ENCODE data around the gene KANSL1. TPM values are rescaled to one million over a fixed set of nuclear protein-coding genes. Genes with fewer than 3 reads are reported as not detected.

KANSL1 gene
- polyA plus RNA-seq, 1 donor from 2014 or later = 65.0 TPM

DNA sequence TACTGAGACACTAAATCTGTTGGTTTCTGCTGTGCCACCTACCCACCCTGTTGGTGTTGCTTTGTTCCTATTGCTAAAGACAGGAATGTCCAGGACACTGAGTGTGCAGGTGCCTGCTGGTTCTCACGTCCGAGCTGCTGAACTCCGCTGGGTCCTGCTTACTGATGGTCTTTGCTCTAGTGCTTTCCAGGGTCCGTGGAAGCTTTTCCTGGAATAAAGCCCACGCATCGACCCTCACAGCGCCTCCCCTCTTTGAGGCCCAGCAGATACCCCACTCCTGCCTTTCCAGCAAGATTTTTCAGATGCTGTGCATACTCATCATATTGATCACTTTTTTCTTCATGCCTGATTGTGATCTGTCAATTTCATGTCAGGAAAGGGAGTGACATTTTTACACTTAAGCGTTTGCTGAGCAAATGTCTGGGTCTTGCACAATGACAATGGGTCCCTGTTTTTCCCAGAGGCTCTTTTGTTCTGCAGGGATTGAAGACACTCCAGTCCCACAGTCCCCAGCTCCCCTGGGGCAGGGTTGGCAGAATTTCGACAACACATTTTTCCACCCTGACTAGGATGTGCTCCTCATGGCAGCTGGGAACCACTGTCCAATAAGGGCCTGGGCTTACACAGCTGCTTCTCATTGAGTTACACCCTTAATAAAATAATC lies 179.6 kb downstream of the KANSL1 start:
- no peaks in the 10 kb centered on the region for H3F3A ChIP-seq (ENCODE audit: insufficient read depth, low read length, poor library complexity, severe bottlenecking)
- no peak overlapping the region for H3K9ac ChIP-seq (ENCODE audit: low read length)
- no peaks in the 10 kb centered on the region for H3K9me2 ChIP-seq (ENCODE audit: insufficient read depth, low read length)
- no peaks in the 10 kb centered on the region for H3K79me2 ChIP-seq (replicated peaks; ENCODE audit: insufficient read depth, low read length)
- H3K36me3 ChIP-seq (ENCODE audit: insufficient read depth, low read length) = no peaks in the 10 kb centered on the region
- no peak overlapping the region for H2AFZ ChIP-seq (ENCODE audit: low read depth, low read length)
- no peaks in the 10 kb centered on the region for H4K20me1 ChIP-seq (ENCODE audit: insufficient read depth)
- H3K27ac ChIP-seq (ENCODE audit: low read length) = no peak overlapping the region
- no peak overlapping the region for H3K4me3 ChIP-seq (ENCODE audit: low read length)
- H3K27me3 ChIP-seq (ENCODE audit: insufficient read depth, low read depth, low read length) = no peaks in the 10 kb centered on the region
- TF ChIP-seq MXI1 (conservative IDR thresholded peaks at IDR 0.05; ENCODE audit: poor library complexity, severe bottlenecking) (no peak), SMC3 (conservative IDR thresholded peaks at IDR 0.05; ENCODE audit: poor library complexity) (no peak)
- TF ChIP-seq, protein P1, sequence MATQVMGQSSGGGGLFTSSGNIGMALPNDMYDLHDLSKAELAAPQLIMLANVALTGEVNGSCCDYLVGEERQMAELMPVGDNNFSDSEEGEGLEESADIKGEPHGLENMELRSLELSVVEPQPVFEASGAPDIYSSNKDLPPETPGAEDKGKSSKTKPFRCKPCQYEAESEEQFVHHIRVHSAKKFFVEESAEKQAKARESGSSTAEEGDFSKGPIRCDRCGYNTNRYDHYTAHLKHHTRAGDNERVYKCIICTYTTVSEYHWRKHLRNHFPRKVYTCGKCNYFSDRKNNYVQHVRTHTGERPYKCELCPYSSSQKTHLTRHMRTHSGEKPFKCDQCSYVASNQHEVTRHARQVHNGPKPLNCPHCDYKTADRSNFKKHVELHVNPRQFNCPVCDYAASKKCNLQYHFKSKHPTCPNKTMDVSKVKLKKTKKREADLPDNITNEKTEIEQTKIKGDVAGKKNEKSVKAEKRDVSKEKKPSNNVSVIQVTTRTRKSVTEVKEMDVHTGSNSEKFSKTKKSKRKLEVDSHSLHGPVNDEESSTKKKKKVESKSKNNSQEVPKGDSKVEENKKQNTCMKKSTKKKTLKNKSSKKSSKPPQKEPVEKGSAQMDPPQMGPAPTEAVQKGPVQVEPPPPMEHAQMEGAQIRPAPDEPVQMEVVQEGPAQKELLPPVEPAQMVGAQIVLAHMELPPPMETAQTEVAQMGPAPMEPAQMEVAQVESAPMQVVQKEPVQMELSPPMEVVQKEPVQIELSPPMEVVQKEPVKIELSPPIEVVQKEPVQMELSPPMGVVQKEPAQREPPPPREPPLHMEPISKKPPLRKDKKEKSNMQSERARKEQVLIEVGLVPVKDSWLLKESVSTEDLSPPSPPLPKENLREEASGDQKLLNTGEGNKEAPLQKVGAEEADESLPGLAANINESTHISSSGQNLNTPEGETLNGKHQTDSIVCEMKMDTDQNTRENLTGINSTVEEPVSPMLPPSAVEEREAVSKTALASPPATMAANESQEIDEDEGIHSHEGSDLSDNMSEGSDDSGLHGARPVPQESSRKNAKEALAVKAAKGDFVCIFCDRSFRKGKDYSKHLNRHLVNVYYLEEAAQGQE (IDR thresholded peaks at IDR 0.05; ENCODE audit: borderline replicate concordance) = no peak
- no peak overlapping the region for H3K4me2 ChIP-seq (ENCODE audit: low read length)
- no peaks in the 10 kb centered on the region for H3K9me3 ChIP-seq (ENCODE audit: low read length)

DNA sequence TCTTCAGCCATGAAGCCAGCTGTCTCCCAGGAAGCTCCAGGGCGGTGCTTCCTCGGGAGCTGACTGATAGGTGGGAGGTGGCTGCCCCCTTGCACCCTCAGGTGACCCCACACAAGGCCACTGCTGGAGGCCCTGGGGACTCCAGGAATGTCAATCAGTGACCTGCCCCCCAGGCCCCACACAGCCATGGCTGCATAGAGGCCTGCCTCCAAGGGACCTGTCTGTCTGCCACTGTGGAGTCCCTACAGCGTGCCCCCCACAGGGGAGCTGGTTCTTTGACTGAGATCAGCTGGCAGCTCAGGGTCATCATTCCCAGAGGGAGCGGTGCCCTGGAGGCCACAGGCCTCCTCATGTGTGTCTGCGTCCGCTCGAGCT lies 180.1 kb downstream of the KANSL1 start:
- Histone ChIP-seq H3K27me3 (ENCODE audit: insufficient read depth, low read depth, low read length) (no peaks in the 10 kb centered on the region), H3F3A (ENCODE audit: insufficient read depth, low read length, poor library complexity, severe bottlenecking) (no peaks in the 10 kb centered on the region), H3K9me2 (ENCODE audit: insufficient read depth, low read length) (no peaks in the 10 kb centered on the region), H3K36me3 (ENCODE audit: insufficient read depth, low read length) (no peaks in the 10 kb centered on the region), H3K9ac (ENCODE audit: low read length) (no peak overlapping the region), H3K79me2 (replicated peaks; ENCODE audit: insufficient read depth, low read length) (no peaks in the 10 kb centered on the region), H3K27ac (ENCODE audit: low read length) (no peak overlapping the region), H3K4me2 (ENCODE audit: low read length) (no peak overlapping the region), H3K4me3 (ENCODE audit: low read length) (no peak overlapping the region), H3K9me3 (ENCODE audit: low read length) (no peaks in the 10 kb centered on the region), H4K20me1 (ENCODE audit: insufficient read depth) (no peaks in the 10 kb centered on the region), H2AFZ (ENCODE audit: low read depth, low read length) (no peak overlapping the region)
- TF ChIP-seq SMC3 (conservative IDR thresholded peaks at IDR 0.05; ENCODE audit: poor library complexity) (no peak), TAF1 (IDR thresholded peaks at IDR 0.05; ENCODE audit: low read depth) (no peak)

DNA sequence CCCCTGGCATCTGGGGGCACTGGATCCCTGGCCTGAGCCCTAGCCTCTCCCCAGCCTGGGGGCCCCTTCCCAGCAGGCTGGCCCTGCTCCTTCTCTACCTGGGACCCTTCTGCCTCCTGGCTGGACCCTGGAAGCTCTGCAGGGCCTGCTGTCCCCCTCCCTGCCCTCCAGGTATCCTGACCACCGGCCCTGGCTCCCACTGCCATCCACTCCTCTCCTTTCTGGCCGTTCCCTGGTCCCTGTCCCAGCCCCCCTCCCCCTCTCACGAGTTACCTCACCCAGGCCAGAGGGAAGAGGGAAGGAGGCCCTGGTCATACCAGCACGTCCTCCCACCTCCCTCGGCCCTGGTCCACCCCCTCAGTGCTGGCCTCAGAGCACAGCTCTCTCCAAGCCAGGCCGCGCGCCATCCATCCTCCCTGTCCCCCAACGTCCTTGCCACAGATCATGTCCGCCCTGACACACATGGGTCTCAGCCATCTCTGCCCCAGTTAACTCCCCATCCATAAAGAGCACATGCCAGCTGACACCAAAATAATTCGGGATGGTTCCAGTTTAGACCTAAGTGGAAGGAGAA lies 180.6 kb downstream of the KANSL1 start:
- no peaks in the 10 kb centered on the region for H3K36me3 ChIP-seq (ENCODE audit: insufficient read depth, low read length)
- H3K27me3 ChIP-seq (ENCODE audit: insufficient read depth, low read depth, low read length) = no peaks in the 10 kb centered on the region
- no peaks in the 10 kb centered on the region for H4K20me1 ChIP-seq (ENCODE audit: insufficient read depth)
- H3F3A ChIP-seq (ENCODE audit: insufficient read depth, low read length, poor library complexity, severe bottlenecking) = no peaks in the 10 kb centered on the region
- H3K9ac ChIP-seq (ENCODE audit: low read length) = no peak overlapping the region
- TF ChIP-seq EP300 (conservative IDR thresholded peaks at IDR 0.05; ENCODE audit: poor library complexity, severe bottlenecking) (no peak), RAD21 (conservative IDR thresholded peaks at IDR 0.05) (no peak), TAF1 (IDR thresholded peaks at IDR 0.05; ENCODE audit: low read depth) (no peak), MXI1 (conservative IDR thresholded peaks at IDR 0.05; ENCODE audit: poor library complexity, severe bottlenecking) (no peak), EZH2 (IDR thresholded peaks at IDR 0.05; ENCODE audit: borderline replicate concordance, insufficient read depth, low read length, poor library complexity, severe bottlenecking) (no peak), POLR2AphosphoS5 (IDR thresholded peaks at IDR 0.05) (no peak), SMC3 (conservative IDR thresholded peaks at IDR 0.05; ENCODE audit: poor library complexity) (no peak)
- TF ChIP-seq, protein P2, sequence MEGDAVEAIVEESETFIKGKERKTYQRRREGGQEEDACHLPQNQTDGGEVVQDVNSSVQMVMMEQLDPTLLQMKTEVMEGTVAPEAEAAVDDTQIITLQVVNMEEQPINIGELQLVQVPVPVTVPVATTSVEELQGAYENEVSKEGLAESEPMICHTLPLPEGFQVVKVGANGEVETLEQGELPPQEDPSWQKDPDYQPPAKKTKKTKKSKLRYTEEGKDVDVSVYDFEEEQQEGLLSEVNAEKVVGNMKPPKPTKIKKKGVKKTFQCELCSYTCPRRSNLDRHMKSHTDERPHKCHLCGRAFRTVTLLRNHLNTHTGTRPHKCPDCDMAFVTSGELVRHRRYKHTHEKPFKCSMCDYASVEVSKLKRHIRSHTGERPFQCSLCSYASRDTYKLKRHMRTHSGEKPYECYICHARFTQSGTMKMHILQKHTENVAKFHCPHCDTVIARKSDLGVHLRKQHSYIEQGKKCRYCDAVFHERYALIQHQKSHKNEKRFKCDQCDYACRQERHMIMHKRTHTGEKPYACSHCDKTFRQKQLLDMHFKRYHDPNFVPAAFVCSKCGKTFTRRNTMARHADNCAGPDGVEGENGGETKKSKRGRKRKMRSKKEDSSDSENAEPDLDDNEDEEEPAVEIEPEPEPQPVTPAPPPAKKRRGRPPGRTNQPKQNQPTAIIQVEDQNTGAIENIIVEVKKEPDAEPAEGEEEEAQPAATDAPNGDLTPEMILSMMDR (IDR thresholded peaks at IDR 0.05; ENCODE audit: poor library complexity, severe bottlenecking) = no peak
- TF ChIP-seq, protein P1 (IDR thresholded peaks at IDR 0.05; ENCODE audit: borderline replicate concordance) = no peak
- H3K9me2 ChIP-seq (ENCODE audit: insufficient read depth, low read length) = no peaks in the 10 kb centered on the region
- H3K4me2 ChIP-seq (ENCODE audit: low read length) = no peak overlapping the region
- no peaks in the 10 kb centered on the region for H3K79me2 ChIP-seq (replicated peaks; ENCODE audit: insufficient read depth, low read length)
- no peak overlapping the region for H2AFZ ChIP-seq (ENCODE audit: low read depth, low read length)
- H3K27ac ChIP-seq (ENCODE audit: low read length) = no peak overlapping the region
- no peaks in the 10 kb centered on the region for H3K9me3 ChIP-seq (ENCODE audit: low read length)
- no peak overlapping the region for H3K4me3 ChIP-seq (ENCODE audit: low read length)
